Stomach (tissue), 4 donors: ENCODE data around the gene GLP2R.

Source experiments
- CTCF ChIP-seq, 7 experiments: fragments of 450-650 bp in 4 of 7; fragments of 200-600 bp in 3 of 7; sonication (generic) in 3 of 7; IDR thresholded peaks; one replicate each; pipeline ENCODE4 v1.5.1; 2016 to 2019; ENCODE audit warnings: antibody characterized with exemption in 7 of 7, control low read depth in 2 of 7, mild to moderate bottlenecking in 1 of 7
- EP300 ChIP-seq: sonication (generic); formaldehyde crosslinking; IDR thresholded peaks from one replicate; pipeline ENCODE4 v1.6.1; 2017; ENCODE audit warnings: antibody characterized with exemption
- POLR2A ChIP-seq, 4 donors: fragments of 450-650 bp; IDR thresholded peaks; one replicate each; pipeline ENCODE4 v1.6.1; 2016; ENCODE audit warnings: antibody characterized with exemption in 4 of 4, control low read depth in 2 of 4, mild to moderate bottlenecking in 1 of 4, moderate library complexity in 1 of 4
- POLR2AphosphoS5 ChIP-seq, 3 donors: sonication (generic); formaldehyde crosslinking; IDR thresholded peaks; one replicate each; pipeline ENCODE4 v1.6.1; 2016; ENCODE audit warnings: antibody characterized with exemption in 3 of 3

GRCh38 chr17:9839433-9839832 lies 13.7 kb downstream of the GLP2R start:
- TF ChIP-seq CTCF (IDR thresholded peaks at IDR 0.05): no peak
- no peak for TF ChIP-seq POLR2AphosphoS5 (IDR thresholded peaks at IDR 0.05)
- TF ChIP-seq POLR2A (IDR thresholded peaks at IDR 0.05): no peak
- no peak for TF ChIP-seq EP300
